ENCODE results near the gene SAXO2.
"Not testable (repeated sequence)": the region's sequence is repeated elsewhere in the genome, so short reads cannot be mapped to it uniquely, and the experiment has no call there.

Gene SAXO2

GRCh38 chr15:82313951-82314768 is 51.5 kb downstream of the SAXO2 start:
- DNase-seq (ENCODE audit: low read depth in 1 of 2, low spot score in 1 of 2), result not testable (repeated sequence)

GRCh38 chr15:82314769-82315518 is 52.3 kb downstream of the SAXO2 start:
- no peak for DNase-seq (ENCODE audit: low read depth in 1 of 2, low spot score in 1 of 2)

DNA sequence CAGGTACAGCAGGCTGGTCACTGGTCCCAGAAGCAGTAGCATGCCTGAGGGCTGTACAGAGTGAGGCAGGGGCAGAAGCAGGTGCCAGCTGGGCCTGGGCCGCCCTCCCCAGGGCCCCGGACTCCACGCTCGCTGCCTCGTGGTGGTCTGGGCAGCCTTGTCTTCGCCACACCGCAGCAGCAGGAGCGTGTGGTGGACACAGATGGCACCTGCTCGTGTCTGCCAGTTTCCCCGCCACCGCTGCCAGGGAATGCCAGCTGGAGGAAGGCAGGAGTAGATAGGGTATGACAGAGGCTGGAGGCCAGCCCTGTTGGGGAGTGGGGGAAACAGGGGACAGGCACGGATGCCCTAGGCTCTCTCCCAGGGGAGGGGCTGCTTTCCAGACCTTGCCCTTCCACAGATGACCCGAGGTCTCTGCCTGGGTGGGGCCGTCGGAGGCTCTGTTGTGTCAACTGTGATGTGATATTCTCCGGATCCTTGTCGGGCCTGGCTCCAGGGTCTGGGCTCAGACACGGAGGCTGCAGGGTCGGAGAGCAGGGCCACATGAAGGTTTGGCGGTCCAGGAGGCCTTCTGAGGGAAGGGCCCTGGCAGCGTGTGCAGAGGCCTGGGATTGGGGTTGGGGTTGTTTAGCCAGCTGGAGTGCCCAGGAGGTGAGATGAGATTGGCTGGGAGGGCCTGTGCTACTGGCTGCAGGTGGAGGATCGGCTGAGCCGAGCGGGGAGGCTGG is 53.1 kb downstream of the SAXO2 start:
- no peak for DNase-seq (ENCODE audit: low read depth in 1 of 2, low spot score in 1 of 2)

GRCh38 chr15:82316247-82317090 is 53.9 kb downstream of the SAXO2 start:
- not testable (repeated sequence) for DNase-seq (ENCODE audit: low read depth in 1 of 2, low spot score in 1 of 2)

DNA sequence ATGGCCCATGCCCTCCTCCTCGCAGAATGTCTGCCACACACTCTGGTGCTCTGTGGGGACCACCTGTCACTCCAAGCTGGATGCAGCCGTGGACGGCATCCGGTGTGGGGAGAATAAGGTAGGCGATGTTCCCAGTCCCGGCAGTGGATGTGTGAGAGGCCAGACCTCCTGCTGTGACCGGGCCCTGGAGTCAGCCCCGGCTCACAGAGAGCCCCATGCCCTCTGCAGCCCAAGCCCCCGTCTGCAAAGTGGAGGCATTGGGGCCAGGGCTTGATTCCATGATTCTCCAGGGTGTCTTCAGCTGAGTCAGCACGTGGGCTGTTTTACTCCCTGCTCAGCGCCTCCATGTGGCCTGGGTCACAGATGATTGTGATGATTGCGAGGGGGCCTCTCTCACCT is 54.5 kb downstream of the SAXO2 start:
- no peak for DNase-seq (ENCODE audit: low read depth in 1 of 2, low spot score in 1 of 2)

- not testable (repeated sequence) for DNase-seq (ENCODE audit: low read depth in 1 of 2, low spot score in 1 of 2)
Measured at GRCh38 chr15:82317516-82317915, 54.9 kb downstream of the SAXO2 start.

DNA sequence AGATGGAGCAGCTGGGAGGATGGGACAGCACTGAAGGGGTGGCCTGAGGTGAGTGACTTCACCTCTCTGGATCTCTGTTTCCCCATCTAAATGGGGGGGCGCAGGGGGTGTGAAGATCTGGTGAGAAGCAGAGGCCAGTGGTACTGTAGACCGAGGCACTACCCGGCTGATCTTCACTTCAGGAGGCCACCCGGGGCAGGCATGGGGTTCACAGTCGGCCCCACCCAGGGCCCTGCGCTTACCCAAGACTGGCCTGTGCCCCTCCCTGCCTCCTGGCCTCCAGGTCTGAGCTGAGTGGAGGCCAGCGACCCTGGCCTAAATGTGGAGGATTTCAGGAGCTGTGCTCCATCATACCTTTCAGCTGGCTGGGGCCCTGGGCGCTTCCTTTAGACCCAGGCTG is 55.7 kb downstream of the SAXO2 start:
- DNase-seq (ENCODE audit: low read depth in 1 of 2, low spot score in 1 of 2), result not testable (repeated sequence)

GRCh38 chr15:82319522-82320278 is 57.1 kb downstream of the SAXO2 start:
- DNase-seq (ENCODE audit: low read depth in 1 of 2, low spot score in 1 of 2), result not testable (repeated sequence)

- not testable (repeated sequence) for DNase-seq (ENCODE audit: low read depth in 1 of 2, low spot score in 1 of 2)
Measured at GRCh38 chr15:82320861-82321260, 58.2 kb downstream of the SAXO2 start.

GRCh38 chr15:82322488-82322887 is 59.9 kb downstream of the SAXO2 start:
- not testable (repeated sequence) for DNase-seq (ENCODE audit: low read depth in 1 of 2, low spot score in 1 of 2)

GRCh38 chr15:82324831-82325230 is 62.2 kb downstream of the SAXO2 start:
- not testable (repeated sequence) for DNase-seq (ENCODE audit: low read depth in 1 of 2, low spot score in 1 of 2)

DNA sequence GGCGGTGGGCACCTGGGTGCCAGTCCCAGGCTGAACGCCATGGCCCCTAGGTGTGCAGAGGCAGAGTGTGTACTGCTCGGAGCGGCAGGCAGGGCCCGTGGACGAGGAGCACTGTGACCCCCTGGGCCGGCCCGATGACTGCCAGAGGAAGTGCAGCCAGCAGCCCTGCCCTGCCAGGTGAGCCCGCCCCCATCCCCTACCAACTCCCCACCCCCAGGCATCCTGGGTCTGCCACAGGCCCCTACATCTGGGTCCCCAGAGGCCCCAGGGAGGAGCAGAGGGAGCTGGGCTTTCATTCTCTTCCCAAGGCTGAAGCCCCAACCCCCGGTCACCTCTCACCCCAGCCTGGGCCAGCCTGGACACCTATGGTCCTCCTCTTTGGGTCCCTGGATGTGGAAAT is 63.0 kb downstream of the SAXO2 start:
- DNase-seq (ENCODE audit: low read depth in 1 of 2, low spot score in 1 of 2), result not testable (repeated sequence)

- DNase-seq (ENCODE audit: low read depth in 1 of 2, low spot score in 1 of 2), result not testable (repeated sequence)
Measured at GRCh38 chr15:82326896-82327295, 64.3 kb downstream of the SAXO2 start.

DNA sequence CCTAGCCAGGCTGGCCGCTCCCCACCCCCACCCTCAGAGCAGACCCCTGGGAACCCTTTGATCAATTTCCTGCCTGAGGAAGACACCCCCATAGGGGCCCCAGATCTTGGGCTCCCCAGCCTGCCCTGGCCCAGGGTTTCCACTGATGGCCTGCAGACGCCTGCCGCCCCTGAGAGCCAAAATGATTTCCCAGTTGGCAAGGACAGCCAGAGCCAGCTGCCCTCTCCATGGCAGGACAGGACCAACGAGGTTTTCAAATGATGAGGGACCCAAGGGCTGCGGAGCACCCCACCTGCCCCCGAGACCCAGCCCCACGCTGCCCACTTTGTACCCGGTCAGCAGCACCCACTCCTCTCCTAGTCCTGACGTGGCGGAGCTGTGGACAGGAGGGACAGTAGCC is 64.8 kb downstream of the SAXO2 start:
- not testable (repeated sequence) for DNase-seq (ENCODE audit: low read depth in 1 of 2, low spot score in 1 of 2)

GRCh38 chr15:82329039-82329438 is 66.4 kb downstream of the SAXO2 start:
- DNase-seq (ENCODE audit: low read depth in 1 of 2, low spot score in 1 of 2), result not testable (repeated sequence)

DNA sequence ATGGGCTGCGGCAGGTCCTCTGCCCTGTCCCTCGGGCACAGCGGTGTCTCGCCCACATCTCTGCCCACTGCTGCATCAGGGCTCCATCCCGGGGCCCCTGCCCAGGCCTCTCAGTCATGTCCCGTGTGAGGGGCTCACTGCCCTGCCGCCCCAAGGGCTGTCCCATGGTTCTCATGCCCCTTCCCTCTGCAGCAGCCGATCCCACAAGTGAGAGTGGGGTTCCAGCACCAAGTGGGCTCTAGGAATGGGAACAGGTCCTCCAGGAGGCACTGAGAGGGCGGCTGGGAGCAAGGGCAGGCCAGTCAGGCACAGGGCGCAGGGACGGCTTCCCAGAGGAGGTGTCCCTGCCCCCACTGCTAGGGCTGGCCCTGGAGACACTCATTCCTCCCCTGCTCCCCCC is 68.3 kb downstream of the SAXO2 start:
- DNase-seq (ENCODE audit: low read depth in 1 of 2, low spot score in 1 of 2), result not testable (repeated sequence)

DNA sequence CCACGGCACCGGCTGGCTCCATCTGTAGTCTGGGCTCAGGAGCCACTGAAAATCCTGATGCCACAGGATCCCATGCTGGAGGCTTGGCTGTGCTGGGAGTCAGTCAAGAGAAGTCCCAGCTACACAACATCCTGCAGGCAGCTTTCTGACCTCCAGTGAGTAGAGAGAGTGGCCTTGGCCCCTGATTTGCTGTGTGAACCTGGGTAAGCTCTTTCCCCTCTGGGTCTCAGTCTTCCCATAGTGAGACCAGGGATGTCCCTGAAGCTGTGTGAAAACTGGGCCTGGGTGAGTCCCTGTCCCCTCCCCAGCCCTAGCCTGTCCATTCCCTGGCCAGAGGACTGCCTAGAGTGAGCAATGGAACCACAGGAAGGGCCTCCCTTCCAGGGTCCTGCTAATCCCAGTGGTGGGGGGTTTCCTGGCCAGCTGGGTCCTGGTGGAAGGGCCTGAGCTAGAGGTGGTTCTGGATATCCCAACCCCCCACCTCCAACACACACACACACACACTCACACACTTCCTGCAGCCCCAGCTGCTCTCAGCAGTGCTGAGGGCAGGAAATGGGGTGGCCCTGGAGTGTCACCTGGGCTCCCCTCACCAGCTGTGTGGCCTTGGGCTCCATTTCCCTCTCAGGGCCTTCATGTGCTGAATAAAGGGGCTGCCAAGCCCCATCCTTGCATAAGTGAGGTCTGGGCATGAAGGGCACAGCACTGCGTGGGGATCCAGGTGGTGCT is 69.1 kb downstream of the SAXO2 start:
- not testable (repeated sequence) for DNase-seq (ENCODE audit: low read depth in 1 of 2, low spot score in 1 of 2)

DNA sequence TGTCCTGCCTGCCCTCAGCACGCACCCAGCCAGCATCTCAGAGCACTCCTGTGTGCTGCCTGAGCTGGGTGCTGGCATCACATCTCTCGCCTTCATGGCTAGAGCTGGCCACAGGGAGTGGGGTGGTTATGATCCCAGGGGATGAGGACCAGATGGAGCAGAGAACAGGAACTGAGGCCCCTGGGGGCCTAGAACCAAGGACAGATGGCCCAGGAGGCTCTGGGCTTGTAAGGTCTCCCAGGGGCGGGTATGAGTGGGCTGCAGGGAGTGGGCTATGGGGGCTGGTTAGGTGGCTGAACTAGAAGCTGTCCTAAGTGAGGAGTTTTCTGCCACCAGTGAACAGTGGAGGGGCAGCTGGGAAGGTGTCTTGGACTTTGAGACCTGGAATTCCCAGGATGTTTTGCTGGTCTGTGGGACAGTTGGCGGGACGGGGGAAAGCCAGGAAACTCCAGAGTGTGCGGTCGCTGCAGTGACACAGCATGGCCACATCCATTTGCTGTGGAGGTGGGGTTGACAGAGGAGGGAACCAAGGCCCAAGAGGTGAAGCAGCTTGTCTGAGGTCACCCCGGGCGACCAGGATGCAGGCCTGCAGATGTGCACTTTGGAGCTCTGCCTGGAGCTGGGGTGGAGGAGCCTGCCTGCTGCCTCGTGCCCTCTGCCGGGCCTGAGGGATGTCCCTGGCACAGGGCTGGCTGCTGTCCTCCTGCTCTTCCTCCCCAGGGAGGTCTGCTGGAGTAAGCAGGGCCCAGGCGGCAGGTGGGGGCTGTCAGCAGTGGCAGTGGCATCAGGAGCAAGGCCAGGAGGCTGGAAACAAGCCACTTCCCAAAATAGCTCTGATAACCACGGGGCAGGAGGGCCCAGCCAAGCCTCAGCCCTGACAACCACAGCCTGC is 70.3 kb downstream of the SAXO2 start:
- not testable (repeated sequence) for DNase-seq (ENCODE audit: low read depth in 1 of 2, low spot score in 1 of 2)
